ENCODE measurements around the gene PDE4D. TPM values are rescaled to one million over a fixed set of nuclear protein-coding genes. Genes with fewer than 3 reads are reported as not detected.

PDE4D gene
- total and polyA plus RNA-seq, 2 donors (not counting 3 experiments of a cell fraction or from before 2014, with no cell fraction given): 34.5 to 51.2 TPM

GRCh38 chr5:59584858-59585846, 308.4 kb downstream of the PDE4D start:
- FAIRE-seq: no peak
- Histone ChIP-seq H3K9ac (replicated peaks; ENCODE audit: extremely low read depth, insufficient read depth, low read length) (no peak overlapping the region), H3K4me2 (ENCODE audit: insufficient read depth, low read length) (no peak overlapping the region), H3K36me3 (ENCODE audit: control insufficient read depth in 2 of 2, extremely low read depth in 1 of 2, insufficient read depth in 2 of 2, low read length in 2 of 2) (no peaks in the 10 kb centered on the region), H3K9me3 (replicated peaks; ENCODE audit: control insufficient read depth, insufficient read depth, low read length) (no peaks in the 10 kb centered on the region), H3K9me1 (replicated peaks; ENCODE audit: control insufficient read depth, extremely low read depth, insufficient read depth, low read length) (no peaks in the 10 kb centered on the region), H3K27ac (ENCODE audit: insufficient read depth, low read depth, low read length) (no peak overlapping the region), H3K79me2 (ENCODE audit: control insufficient read depth, insufficient read depth, low read length) (no peaks in the 10 kb centered on the region), H4K20me1 (replicated peaks; ENCODE audit: control insufficient read depth, extremely low read depth, insufficient read depth, low read length) (no peaks in the 10 kb centered on the region), H3K4me3 (replicated peaks in 1 of 3; ENCODE audit: insufficient read depth in 1 of 3, low read depth in 1 of 3, low read length in 3 of 3) (no peak overlapping the region), H2AFZ (ENCODE audit: low read depth, low read length) (no peak overlapping the region), H3K27me3 (ENCODE audit: control insufficient read depth in 2 of 2, insufficient read depth in 2 of 2, low read length in 2 of 2) (no peaks in the 10 kb centered on the region), H3K4me1 (ENCODE audit: control insufficient read depth, extremely low read depth, insufficient read depth, low read length) (peaks cover 20% of the 10 kb centered on the region)
- intact Hi-C loops (cut with micrococcal nuclease) (loop anchor here (5.0 kb wide), 2 partner anchors 77 to 78 kb away; no protein-coding TSS in a partner anchor), dilution Hi-C loops (cut with MboI; ENCODE audit: extremely low pct_ligation_motif_present, low sequenced_read_pairs) (no loop called here)
- BruUV-seq (replicated peaks): no TSS peak
- TF ChIP-seq FOS (IDR thresholded peaks at IDR 0.05; ENCODE audit: borderline replicate concordance, insufficient read depth, low read length): no peak
- no peak for TF ChIP-seq EZH2 (IDR thresholded peaks at IDR 0.05; ENCODE audit: borderline replicate concordance, low read depth, low read length, severe bottlenecking)
- DNase-seq (ENCODE audit: low read depth, low spot score): no peak
- POLR2A ChIA-PET: no interaction called here
- CTCF ChIA-PET: interaction anchor here (0.8 kb wide), 1 partner anchor 14 kb away, joined by 3 read pairs; no protein-coding TSS in a partner anchor

GRCh38 chr5:59583810-59584562, 309.5 kb downstream of the PDE4D start:
- Histone ChIP-seq H4K20me1 (replicated peaks; ENCODE audit: control insufficient read depth, extremely low read depth, insufficient read depth, low read length) (no peaks in the 10 kb centered on the region), H3K4me3 (replicated peaks in 1 of 3; ENCODE audit: insufficient read depth in 1 of 3, low read depth in 1 of 3, low read length in 3 of 3) (no peak overlapping the region), H3K4me1 (ENCODE audit: control insufficient read depth, extremely low read depth, insufficient read depth, low read length) (peaks cover 17% of the 10 kb centered on the region), H3K36me3 (ENCODE audit: control insufficient read depth in 2 of 2, extremely low read depth in 1 of 2, insufficient read depth in 2 of 2, low read length in 2 of 2) (no peaks in the 10 kb centered on the region), H2AFZ (ENCODE audit: low read depth, low read length) (no peak overlapping the region), H3K79me2 (ENCODE audit: control insufficient read depth, insufficient read depth, low read length) (no peaks in the 10 kb centered on the region), H3K27ac (ENCODE audit: insufficient read depth, low read depth, low read length) (no peak overlapping the region), H3K9ac (replicated peaks; ENCODE audit: extremely low read depth, insufficient read depth, low read length) (no peak overlapping the region), H3K4me2 (ENCODE audit: insufficient read depth, low read length) (no peak overlapping the region), H3K27me3 (ENCODE audit: control insufficient read depth in 2 of 2, insufficient read depth in 2 of 2, low read length in 2 of 2) (no peaks in the 10 kb centered on the region), H3K9me1 (replicated peaks; ENCODE audit: control insufficient read depth, extremely low read depth, insufficient read depth, low read length) (no peaks in the 10 kb centered on the region), H3K9me3 (replicated peaks; ENCODE audit: control insufficient read depth, insufficient read depth, low read length) (no peaks in the 10 kb centered on the region)
- intact Hi-C loops (cut with micrococcal nuclease) (no loop called here), dilution Hi-C loops (cut with MboI; ENCODE audit: extremely low pct_ligation_motif_present, low sequenced_read_pairs) (no loop called here)
- POLR2A ChIA-PET: interaction anchor here (0.6 kb wide), 1 partner anchor 628 kb away, joined by 3 read pairs; no protein-coding TSS in a partner anchor
- TF ChIP-seq POLR2A (IDR thresholded peaks at IDR 0.05; ENCODE audit: low read depth, low read length) (no peak), JUN (IDR thresholded peaks at IDR 0.05; ENCODE audit: borderline replicate concordance, insufficient read depth, insufficient read length, low read depth) (no peak), EZH2 (IDR thresholded peaks at IDR 0.05; ENCODE audit: borderline replicate concordance, low read depth, low read length, severe bottlenecking) (no peak), MAX (IDR thresholded peaks at IDR 0.05; ENCODE audit: insufficient read depth, insufficient read length) (no peak), CTCF (IDR thresholded peaks at IDR 0.05; ENCODE audit: extremely low read depth in 1 of 2, insufficient read depth in 1 of 2, low read depth in 1 of 2, low read length in 2 of 2) (no peak), MYC (IDR thresholded peaks at IDR 0.05; ENCODE audit: low read depth, low read length) (no peak), GATA2 (IDR thresholded peaks at IDR 0.05; ENCODE audit: insufficient read depth, insufficient read length, low read depth, low read length) (no peak), FOS (IDR thresholded peaks at IDR 0.05; ENCODE audit: borderline replicate concordance, insufficient read depth, low read length) (no peak)
- CTCF ChIA-PET: interaction anchor here (0.7 to 1.3 kb wide), 9 partner anchors 10 to 89 kb away, joined by 3 to 9 read pairs (median 3); no protein-coding TSS in a partner anchor
- BruUV-seq (replicated peaks): no TSS peak
- DNase-seq (ENCODE audit: low read depth, low spot score): no peak
- no peak for FAIRE-seq

Measured in endothelial cell of umbilical vein (primary cell).